Tibial artery (tissue), 4 donors: Measurements from ENCODE around the gene SFMBT1.

ENCODE experiments used
- DNase-seq, 2 donors: peaks; one replicate each; pipeline ENCODE4 v3.0.0-alpha.2; 2019
- H3K27ac ChIP-seq, 2 donors: fragments of 200-600 bp; sonication (generic) in 1 of 2; 1 replicate in 1 of 2; 2 replicates in 1 of 2; pipeline ENCODE4 v1.5.1; 2018 to 2019; ENCODE audit warnings: mild to moderate bottlenecking in 1 of 2
- H3K27me3 ChIP-seq, 2 donors: fragments of 200-600 bp; sonication (generic) in 1 of 2; one replicate each; pipeline versions ENCODE4 v1.5.1 to v1.6.0; 2016 to 2019
- H3K36me3 ChIP-seq, 3 donors: fragments of 200-600 bp; sonication (generic) in 2 of 3; one replicate each; pipeline ENCODE4 v1.5.1; 2016 to 2019; ENCODE audit warnings: mild to moderate bottlenecking in 2 of 3
- H3K4me1 ChIP-seq, 4 donors: fragments of 200-600 bp; sonication (generic) in 2 of 4; 1 replicate in 3 of 4; 2 replicates in 1 of 4; pipeline ENCODE4 v1.5.1; 2016 to 2019
- H3K4me3 ChIP-seq, 2 donors: fragments of 200-600 bp; sonication (generic) in 1 of 2; 1 replicate in 1 of 2; 2 replicates in 1 of 2; pipeline ENCODE4 v1.5.1; 2018 to 2019; ENCODE audit warnings: mild to moderate bottlenecking in 2 of 2
- H3K9me3 ChIP-seq, 3 donors: fragments of 200-600 bp; sonication (generic) in 1 of 3; one replicate each; pipeline ENCODE4 v1.5.1; 2016 to 2019
- CTCF ChIP-seq, 2 experiments: fragments of 200-600 bp in 1 of 2; fragments of 450-650 bp in 1 of 2; IDR thresholded peaks; one replicate each; pipeline ENCODE4 v1.5.1; 2017 to 2019; ENCODE audit warnings: antibody characterized with exemption in 2 of 2, mild to moderate bottlenecking in 1 of 2, moderate library complexity in 1 of 2
- intact Hi-C: fragments of 100-400 bp; cut with DNase I; formaldehyde crosslinking; loops from one replicate; pipeline ENCODE4 v1.15.0; 2023; ENCODE audit warnings: low total_unique reads

SFMBT1 gene

GRCh38 chr3:53073553-53074365 is 27.9 kb upstream of the SFMBT1 start:
- Histone ChIP-seq H3K27ac (peak overlapping the region; percentile 77 to 86), H3K27me3 (no peaks in the 10 kb centered on the region), H3K4me3 (peak overlapping the region; percentile 70 to 83), H3K9me3 (no peaks in the 10 kb centered on the region), H3K36me3 (peaks cover 0 to 10% (median 8%) of the 10 kb centered on the region in 3 donors), H3K4me1 (peaks cover 0 to 23% (median 13%) of the 10 kb centered on the region in 4 donors)
- intact Hi-C loops = loop anchor here (2.0 to 10.0 kb wide), 3 partner anchors 136 to 331 kb away; no protein-coding TSS in a partner anchor
- no peak for TF ChIP-seq CTCF (IDR thresholded peaks at IDR 0.05)
- DNase-seq = peak in 1 of 2 donors; percentile 46

GRCh38 chr3:53072653-53073552 is 27.0 kb upstream of the SFMBT1 start:
- peak; percentile 81 to 88 for DNase-seq
- peak overlapping the region; percentile 77 to 86 for H3K27ac ChIP-seq
- no peaks in the 10 kb centered on the region for H3K27me3 ChIP-seq
- intact Hi-C loops = loop anchor here (2.0 to 10.0 kb wide), 3 partner anchors 136 to 330 kb away; no protein-coding TSS in a partner anchor
- peaks cover 0 to 8% (median 6%) of the 10 kb centered on the region in 3 donors for H3K36me3 ChIP-seq
- peaks cover 0 to 23% (median 13%) of the 10 kb centered on the region in 4 donors for H3K4me1 ChIP-seq
- H3K9me3 ChIP-seq = no peaks in the 10 kb centered on the region
- peak; percentile 89 to 96 for TF ChIP-seq CTCF (IDR thresholded peaks at IDR 0.05)
- peak overlapping the region; percentile 70 to 83 for H3K4me3 ChIP-seq

GRCh38 chr3:53071882-53072431 is 26.1 kb upstream of the SFMBT1 start:
- intact Hi-C loops = loop anchor here (2.0 to 10.0 kb wide), 3 partner anchors 135 to 329 kb away; no protein-coding TSS in a partner anchor
- DNase-seq = peak in 1 of 2 donors; percentile 56
- Histone ChIP-seq H3K36me3 (no peaks in the 10 kb centered on the region), H3K27me3 (no peaks in the 10 kb centered on the region), H3K4me3 (no peak overlapping the region), H3K27ac (peak overlapping the region in 1 of 2 donors; percentile 86), H3K4me1 (peaks cover 0 to 23% (median 13%) of the 10 kb centered on the region in 4 donors), H3K9me3 (no peaks in the 10 kb centered on the region)
- TF ChIP-seq CTCF (IDR thresholded peaks at IDR 0.05) = no peak

GRCh38 chr3:53069422-53070068 is 23.7 kb upstream of the SFMBT1 start:
- Histone ChIP-seq H3K9me3 (no peaks in the 10 kb centered on the region), H3K4me3 (no peak overlapping the region), H3K36me3 (no peaks in the 10 kb centered on the region), H3K4me1 (peaks cover 0 to 23% (median 13%) of the 10 kb centered on the region in 4 donors), H3K27me3 (peaks cover 0 to 2% of the 10 kb centered on the region in 2 donors), H3K27ac (no peak overlapping the region)
- DNase-seq = peak in 1 of 2 donors; percentile 35
- TF ChIP-seq CTCF (IDR thresholded peaks at IDR 0.05) = no peak
- intact Hi-C loops = loop anchor here (5.0 to 10.0 kb wide), 2 partner anchors 132 to 215 kb away; no protein-coding TSS in a partner anchor

- Histone ChIP-seq H3K27ac (no peak overlapping the region), H3K9me3 (no peaks in the 10 kb centered on the region), H3K4me3 (no peak overlapping the region), H3K4me1 (peaks cover 0 to 15% (median 9%) of the 10 kb centered on the region in 4 donors), H3K36me3 (no peaks in the 10 kb centered on the region), H3K27me3 (peaks cover 0 to 2% of the 10 kb centered on the region in 2 donors)
- DNase-seq = no peak
- intact Hi-C loops = no loop called here
- no peak for TF ChIP-seq CTCF (IDR thresholded peaks at IDR 0.05)
Observed at GRCh38 chr3:53068176-53068575, 22.3 kb upstream of the SFMBT1 start.
